HCT116 (cell line): Measurements from ENCODE around the gene OPRL1. TPM values are rescaled to one million over a fixed set of nuclear protein-coding genes. Genes with fewer than 3 reads are reported as not detected.

Source experiments
- ATAC-seq: fragments of 200-7000 bp; cut with Tn5 transposase; 2 replicates; pipeline ENCODE4 v1.9.1; 2020; ENCODE audit warnings: mild to moderate bottlenecking, moderate library complexity
- BruUV-seq: library from RNA; stranded (reverse); fragments of 400-500 nt; replicated peaks from 2 replicates; lab custom pipeline; 2021; lab: Mats Ljungman, UMichigan
- CTCF ChIA-PET: fragments of 300-600 bp; sonication (Branson Sonifier 250); formaldehyde crosslinking; loops from one replicate; lab custom pipeline; 2021; ENCODE audit warnings: antibody characterized with exemption; lab: Charles Lee
- POLR2A ChIA-PET: fragments of 300-600, 350-600 bp; sonication (Branson Sonifier 250); formaldehyde crosslinking; loops from one replicate; lab custom pipeline; 2021; ENCODE audit warnings: antibody characterized with exemption; lab: Charles Lee
- RAD21 ChIA-PET, 2 experiments: fragments of 300-600 bp; sonication (Branson Sonifier 250); formaldehyde crosslinking; loops; one replicate each; lab custom pipeline; 2023; ENCODE audit warnings: low total read pairs in 2 of 2; ENCODE audit not compliant: uncharacterized antibody in 2 of 2, unreplicated experiment in 2 of 2, low non-redundant PET in 1 of 2; lab: Charles Lee
- DNase-seq: peaks from one replicate; pipeline ENCODE4 v3.0.0-alpha.2; 2010; ENCODE audit warnings: low read depth, low spot score
- H2AFZ ChIP-seq: fragments of 200-600 bp; shearing (Covaris generic), sonication (generic); 2 replicates; pipeline ENCODE4 v1.6.1; 2017; ENCODE audit warnings: low read depth, mixed run types, mixed read lengths, antibody characterized with exemption, low read length; ENCODE audit not compliant: poor library complexity, severe bottlenecking
- H3K27ac ChIP-seq: 2 replicates; pipeline ENCODE4 v1.5.1; 2012; ENCODE audit warnings: low read depth, low read length
- H3K27me3 ChIP-seq: fragments of 200-600 bp; sonication (generic); 2 replicates; pipeline ENCODE4 v1.6.1; 2016; ENCODE audit warnings: mixed run types, low read length, mixed read lengths; ENCODE audit not compliant: insufficient read depth
- H3K36me3 ChIP-seq, 2 experiments: fragments of 200-500 bp in 1 of 2; fragments of 200-600 bp in 1 of 2; sonication (Bioruptor generic) in 1 of 2; sonication (generic) in 1 of 2; 2 replicates each; pipeline versions ENCODE4 v1.5.1 to v1.6.1; 2014 to 2016; ENCODE audit warnings: low read length in 2 of 2, inconsistent platforms in 1 of 2, mixed read lengths in 1 of 2, mixed run types in 1 of 2; ENCODE audit not compliant: insufficient read depth in 2 of 2, control insufficient read depth in 1 of 2
- H3K4me1 ChIP-seq, 2 experiments: fragments of 200-600 bp in 1 of 2; sonication (generic) in 1 of 2; 2 replicates each; pipeline versions ENCODE4 v1.5.1 to v1.6.1; 2012 to 2017; ENCODE audit warnings: low read length in 2 of 2, inconsistent platforms in 1 of 2, mild to moderate bottlenecking in 1 of 2, mixed read lengths in 1 of 2, mixed run types in 1 of 2, moderate library complexity in 1 of 2; ENCODE audit not compliant: insufficient read depth in 2 of 2, control insufficient read depth in 1 of 2
- H3K4me2 ChIP-seq: fragments of 200-600 bp; sonication (generic); 2 replicates; pipeline ENCODE4 v1.6.1; 2017; ENCODE audit warnings: mixed run types, low read length, mixed read lengths
- H3K4me3 ChIP-seq, 2 experiments: fragments of 200-600 bp in 1 of 2; sonication (generic) in 1 of 2; replicated peaks in 1 of 2; 2 replicates each; pipeline ENCODE4 v1.5.1; 2011 to 2016; ENCODE audit warnings: low read length in 2 of 2, control low read depth in 1 of 2, low read depth in 1 of 2, mild to moderate bottlenecking in 1 of 2, mixed read lengths in 1 of 2, mixed run types in 1 of 2
- H3K79me2 ChIP-seq: fragments of 200-600 bp; sonication (generic); 2 replicates; pipeline ENCODE4 v1.6.1; 2017; ENCODE audit warnings: mild to moderate bottlenecking, mixed run types, low read length, moderate library complexity, mixed read lengths; ENCODE audit not compliant: insufficient read depth
- H3K9ac ChIP-seq: fragments of 200-600 bp; sonication (generic); 2 replicates; pipeline ENCODE4 v1.6.1; 2016; ENCODE audit warnings: low read length, mixed read lengths
- H3K9me2 ChIP-seq: fragments of 200-600 bp; sonication (generic), shearing (Covaris generic); 2 replicates; pipeline ENCODE4 v1.6.1; 2017; ENCODE audit warnings: mixed run types, mild to moderate bottlenecking, moderate library complexity; ENCODE audit not compliant: insufficient read depth
- H3K9me3 ChIP-seq, 2 experiments: fragments of 200-500 bp in 1 of 2; fragments of 200-600 bp in 1 of 2; sonication (Bioruptor generic) in 1 of 2; sonication (generic) in 1 of 2; 2 replicates each; pipeline ENCODE4 v1.6.1; 2014 to 2017; ENCODE audit warnings: low read length in 2 of 2, mixed read lengths in 2 of 2, inconsistent platforms in 1 of 2, low read depth in 1 of 2, mild to moderate bottlenecking in 1 of 2, mixed run types in 1 of 2, moderate library complexity in 1 of 2; ENCODE audit not compliant: control insufficient read depth in 1 of 2, insufficient read depth in 1 of 2
- H4K20me1 ChIP-seq: fragments of 200-600 bp; sonication (generic), shearing (Covaris generic); 2 replicates; pipeline ENCODE4 v1.6.1; 2017; ENCODE audit warnings: mixed run types, mild to moderate bottlenecking, moderate library complexity; ENCODE audit not compliant: insufficient read depth
- ATF3 ChIP-seq: IDR thresholded peaks from 2 replicates; pipeline ENCODE4 v1.6.1; 2012
- EZH2 ChIP-seq: fragments of 200-600 bp; sonication (generic); IDR thresholded peaks from 2 replicates; pipeline ENCODE4 v1.6.1; 2017; ENCODE audit warnings: antibody characterized with exemption, mixed run types
- JUND ChIP-seq: IDR thresholded peaks from 2 replicates; pipeline ENCODE4 v1.6.1; 2012
- REST ChIP-seq: IDR thresholded peaks from 2 replicates; pipeline ENCODE4 v1.6.1; 2012; ENCODE audit warnings: low read depth
- SIN3A ChIP-seq: IDR thresholded peaks from 2 replicates; pipeline ENCODE4 v1.6.1; 2012; ENCODE audit warnings: low read depth
- SP1 ChIP-seq: IDR thresholded peaks from 2 replicates; pipeline ENCODE4 v1.6.1; 2012; ENCODE audit warnings: low read depth
- TCF7L2 ChIP-seq: IDR thresholded peaks from 2 replicates; pipeline ENCODE4 v1.7.0; 2011; ENCODE audit warnings: borderline replicate concordance, inconsistent platforms; ENCODE audit not compliant: insufficient read depth, insufficient read length; ENCODE audit errors: extremely low read depth
- ZFX ChIP-seq: fragments of 450-650 bp; IDR thresholded peaks from 2 replicates; pipeline ENCODE4 v1.6.1; 2017
- ZNF274 ChIP-seq: fragments of 200-500 bp; sonication (Bioruptor generic); IDR thresholded peaks from 2 replicates; pipeline ENCODE4 v1.6.1; 2014; ENCODE audit warnings: mild to moderate bottlenecking, low read depth, low read length, inconsistent platforms
- intact Hi-C: fragments of 100-400 bp; cut with micrococcal nuclease; formaldehyde crosslinking; loops from 2 replicates; pipeline ENCODE4 v1.10.0; 2022
- total RNA-seq: library from RNA; stranded (reverse); gene quantifications from one replicate; pipeline ENCODE4 v1.2.1, GENCODE V29; 2021; ENCODE audit not compliant: unreplicated experiment
- TF ChIP-seq, protein P1 (sequence below): IDR thresholded peaks from 2 replicates; pipeline ENCODE4 v1.6.1; 2011; ENCODE audit warnings: mild to moderate bottlenecking, low read length, moderate library complexity; ENCODE audit not compliant: insufficient replicate concordance; ENCODE audit errors: extremely low read depth

The OPRL1 gene
- total RNA-seq, 1 experiment from 2014 or later: 1.6 TPM

GRCh38 chr20:64084685-64085152 lies 4.8 kb downstream of the OPRL1 start:
- Histone ChIP-seq H3K9ac (no peak overlapping the region), H3K27me3 (no peaks in the 10 kb centered on the region), H3K4me3 (no peak overlapping the region), H3K27ac (no peak overlapping the region), H3K36me3 (no peaks in the 10 kb centered on the region), H3K4me1 (peaks cover 5 to 7% of the 10 kb centered on the region in 2 experiments; a peak in 2 of 4 replicates), H3K4me2 (no peak overlapping the region), H3K79me2 (no peaks in the 10 kb centered on the region), H4K20me1 (no peaks in the 10 kb centered on the region), H2AFZ (no peak overlapping the region), H3K9me3 (peaks cover 6% of the 10 kb centered on the region in 2 experiments; a peak in 2 of 4 replicates), H3K9me2 (no peaks in the 10 kb centered on the region)
- TF ChIP-seq ATF3 (no peak), TCF7L2 (no peak), ZFX (no peak), SP1 (no peak), ZNF274 (no peak), REST (no peak), EZH2 (no peak), SIN3A (no peak), JUND (no peak)
- TF ChIP-seq, protein P1, sequence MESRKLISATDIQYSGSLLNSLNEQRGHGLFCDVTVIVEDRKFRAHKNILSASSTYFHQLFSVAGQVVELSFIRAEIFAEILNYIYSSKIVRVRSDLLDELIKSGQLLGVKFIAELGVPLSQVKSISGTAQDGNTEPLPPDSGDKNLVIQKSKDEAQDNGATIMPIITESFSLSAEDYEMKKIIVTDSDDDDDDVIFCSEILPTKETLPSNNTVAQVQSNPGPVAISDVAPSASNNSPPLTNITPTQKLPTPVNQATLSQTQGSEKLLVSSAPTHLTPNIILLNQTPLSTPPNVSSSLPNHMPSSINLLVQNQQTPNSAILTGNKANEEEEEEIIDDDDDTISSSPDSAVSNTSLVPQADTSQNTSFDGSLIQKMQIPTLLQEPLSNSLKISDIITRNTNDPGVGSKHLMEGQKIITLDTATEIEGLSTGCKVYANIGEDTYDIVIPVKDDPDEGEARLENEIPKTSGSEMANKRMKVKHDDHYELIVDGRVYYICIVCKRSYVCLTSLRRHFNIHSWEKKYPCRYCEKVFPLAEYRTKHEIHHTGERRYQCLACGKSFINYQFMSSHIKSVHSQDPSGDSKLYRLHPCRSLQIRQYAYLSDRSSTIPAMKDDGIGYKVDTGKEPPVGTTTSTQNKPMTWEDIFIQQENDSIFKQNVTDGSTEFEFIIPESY: no peak
- RAD21 ChIA-PET: no interaction called here
- POLR2A ChIA-PET: no interaction called here
- DNase-seq: no peak
- no peak for ATAC-seq
- intact Hi-C loops: no loop called here
- no TSS peak for BruUV-seq
- CTCF ChIA-PET: interaction anchor here (1.6 kb wide), 1 partner anchor 15 kb away, joined by 3 read pairs; no protein-coding TSS in a partner anchor
